Activated naive CD4-positive, alpha-beta T cell treated with anti-CD3 and anti-CD28 coated beads, Interleukin-2, amount 50 U/mL, for 24 hours (primary cell): ENCODE results near the gene METTL1.
"Not testable (repeated sequence)": the region's sequence is repeated elsewhere in the genome, so short reads cannot be mapped to it uniquely, and the experiment has no call there.

ENCODE experiments used
- H3K27ac Mint-ChIP-seq: one replicate; pipeline ENCODE4 v1.8.0; 2021; ENCODE audit warnings: mild to moderate bottlenecking, mixed read lengths
- H3K27me3 Mint-ChIP-seq: one replicate; pipeline ENCODE4 v1.8.0; 2021; ENCODE audit warnings: mixed read lengths
- H3K36me3 Mint-ChIP-seq: one replicate; pipeline ENCODE4 v1.8.0; 2021; ENCODE audit warnings: mixed read lengths
- H3K4me1 Mint-ChIP-seq: one replicate; pipeline ENCODE4 v1.8.0; 2021; ENCODE audit warnings: mixed read lengths
- H3K4me3 Mint-ChIP-seq: one replicate; pipeline ENCODE4 v1.8.0; 2021; ENCODE audit warnings: mild to moderate bottlenecking, mixed read lengths
- H3K9me3 Mint-ChIP-seq: one replicate; pipeline ENCODE4 v1.8.0; 2021; ENCODE audit warnings: mixed read lengths

METTL1 gene

DNA sequence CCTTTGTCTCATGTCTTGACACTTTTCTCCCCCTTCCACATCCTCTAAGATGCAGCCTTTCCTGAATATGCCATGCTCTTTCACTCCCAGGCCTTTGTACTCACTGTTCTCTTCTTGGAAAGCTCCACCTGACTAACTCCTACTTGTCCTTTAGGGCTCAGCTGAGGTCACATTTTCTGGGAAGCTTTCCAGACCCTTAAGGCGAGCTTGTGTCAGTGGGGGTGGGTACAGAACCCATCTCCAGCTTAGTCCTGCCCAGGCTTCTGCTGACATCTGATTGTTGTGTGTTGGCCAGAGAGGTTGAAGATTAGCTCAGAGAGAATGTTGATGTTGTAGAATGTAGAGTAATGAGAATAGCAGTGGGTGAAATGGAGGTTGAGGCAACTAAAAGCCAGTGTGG, 7.8 kb upstream of the METTL1 start:
- peaks cover 45% of the 10 kb centered on the region for H3K4me1 Mint-ChIP-seq
- H3K4me3 Mint-ChIP-seq = no peak overlapping the region
- peaks cover 9% of the 10 kb centered on the region for H3K36me3 Mint-ChIP-seq
- no peaks in the 10 kb centered on the region for H3K9me3 Mint-ChIP-seq
- H3K27me3 Mint-ChIP-seq = no peaks in the 10 kb centered on the region
- H3K27ac Mint-ChIP-seq = peak overlapping the region; percentile 92

DNA sequence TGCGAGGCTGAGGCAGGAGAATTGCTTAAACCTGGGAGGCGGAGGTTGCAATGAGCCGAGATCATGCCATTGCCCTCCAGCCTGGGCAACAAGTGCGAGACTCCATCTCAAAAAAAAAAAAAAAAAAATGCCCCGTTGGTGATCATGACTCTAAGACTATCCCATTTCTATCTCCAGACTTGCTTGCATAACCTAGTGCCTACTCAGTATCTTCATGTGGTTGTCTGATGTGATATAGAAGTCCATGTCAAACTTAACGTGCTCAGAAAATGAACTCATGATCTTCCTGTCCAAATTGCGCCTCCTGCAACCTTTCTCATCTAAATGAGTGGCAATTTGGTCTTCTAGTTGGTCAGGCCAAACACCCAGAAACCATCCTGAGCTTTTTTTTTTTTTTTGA, 6.0 kb upstream of the METTL1 start:
- Mint-ChIP-seq H3K4me1 (peaks cover 42% of the 10 kb centered on the region), H3K27me3 (no peaks in the 10 kb centered on the region), H3K4me3 (no peak overlapping the region), H3K36me3 (peaks cover 4% of the 10 kb centered on the region), H3K27ac (no peak overlapping the region), H3K9me3 (no peaks in the 10 kb centered on the region)

DNA sequence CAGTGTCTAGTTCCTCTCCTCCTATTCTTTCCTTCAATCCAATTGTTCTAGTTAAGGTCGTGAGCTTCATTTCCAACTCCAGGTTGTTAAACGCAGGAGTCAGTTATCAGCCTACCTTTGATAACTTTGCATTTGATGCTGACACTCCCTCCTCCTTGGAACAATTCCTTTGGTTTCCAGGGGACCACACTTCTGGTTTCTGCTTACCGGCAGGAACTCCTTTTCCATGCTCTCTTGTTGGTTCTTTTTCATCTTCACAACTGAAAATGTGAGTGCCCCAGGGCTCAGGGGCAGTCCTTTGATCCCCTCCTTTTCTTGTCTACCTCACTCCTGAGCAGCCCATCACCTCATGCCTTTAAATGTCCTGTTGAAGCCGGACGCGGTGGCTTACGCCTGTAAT, 5.5 kb upstream of the METTL1 start:
- Mint-ChIP-seq H3K27me3 (no peaks in the 10 kb centered on the region), H3K27ac (no peak overlapping the region), H3K4me1 (peaks cover 39% of the 10 kb centered on the region), H3K9me3 (no peaks in the 10 kb centered on the region), H3K36me3 (peaks cover 2% of the 10 kb centered on the region), H3K4me3 (no peak overlapping the region)

GRCh38 chr12:57776247-57776587, 4.3 kb upstream of the METTL1 start:
- H3K27ac Mint-ChIP-seq = no peak overlapping the region
- H3K4me1 Mint-ChIP-seq = peaks cover 35% of the 10 kb centered on the region
- H3K36me3 Mint-ChIP-seq = peaks cover 6% of the 10 kb centered on the region
- H3K4me3 Mint-ChIP-seq = no peak overlapping the region
- no peaks in the 10 kb centered on the region for H3K9me3 Mint-ChIP-seq
- H3K27me3 Mint-ChIP-seq = no peaks in the 10 kb centered on the region

DNA sequence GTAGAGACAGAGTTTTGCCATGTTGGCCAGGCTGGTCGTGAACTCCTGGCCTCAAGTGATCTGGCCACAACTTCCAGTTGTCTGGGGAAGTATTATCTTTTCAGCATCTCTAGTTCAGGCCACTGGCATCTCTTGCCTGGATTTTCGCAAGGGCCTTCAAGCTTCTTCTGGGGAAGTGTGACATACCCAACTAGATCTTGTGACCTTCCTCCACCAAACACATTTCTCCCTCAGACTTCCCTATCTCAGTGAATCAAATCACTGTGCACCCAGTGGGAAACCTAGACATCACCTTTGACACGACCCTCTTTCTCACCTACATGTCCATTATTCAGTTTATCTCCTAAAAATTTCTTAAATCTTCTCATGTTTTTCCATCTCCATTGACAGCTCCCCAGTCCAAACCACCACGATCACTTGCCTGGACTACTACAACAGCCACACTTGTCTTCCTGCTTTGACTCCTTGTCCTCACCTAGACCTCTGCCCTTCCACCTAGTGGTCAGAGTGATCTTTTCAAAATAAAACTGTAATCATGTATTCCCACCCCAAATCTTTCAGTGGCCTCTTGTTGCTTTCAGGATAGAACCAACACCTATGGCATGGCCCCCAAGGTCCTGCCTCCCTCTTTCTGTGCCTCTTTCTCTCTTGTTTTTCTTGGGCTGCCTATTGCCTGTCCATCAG, 3.8 kb upstream of the METTL1 start:
- Mint-ChIP-seq H3K27ac (no peak overlapping the region), H3K9me3 (no peaks in the 10 kb centered on the region), H3K36me3 (peaks cover 6% of the 10 kb centered on the region), H3K27me3 (no peaks in the 10 kb centered on the region), H3K4me3 (no peak overlapping the region), H3K4me1 (peaks cover 34% of the 10 kb centered on the region)

DNA sequence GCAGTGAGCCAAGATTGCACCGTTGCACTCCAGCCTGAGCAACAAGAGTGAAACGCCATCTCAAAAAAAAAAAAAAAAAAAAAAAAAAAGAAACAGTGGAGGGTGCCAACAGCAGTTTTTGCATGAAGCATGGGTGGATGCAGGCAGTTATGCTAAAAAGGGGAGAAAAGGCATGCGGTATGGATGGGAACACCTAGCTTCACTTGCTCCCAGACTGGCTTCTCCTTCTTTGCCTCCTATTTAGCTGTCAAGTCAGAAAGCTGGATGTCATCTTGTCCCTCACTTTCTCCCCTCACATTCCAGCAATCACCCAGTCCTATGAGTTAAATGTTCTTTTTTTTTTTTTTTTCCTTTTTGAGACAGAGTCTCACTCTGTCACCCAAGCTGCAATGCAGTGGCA, 3.1 kb upstream of the METTL1 start:
- H3K4me3 Mint-ChIP-seq = no peak overlapping the region
- H3K9me3 Mint-ChIP-seq = no peaks in the 10 kb centered on the region
- no peak overlapping the region for H3K27ac Mint-ChIP-seq
- H3K27me3 Mint-ChIP-seq = no peaks in the 10 kb centered on the region
- H3K36me3 Mint-ChIP-seq = peaks cover 8% of the 10 kb centered on the region
- peaks cover 34% of the 10 kb centered on the region for H3K4me1 Mint-ChIP-seq

DNA sequence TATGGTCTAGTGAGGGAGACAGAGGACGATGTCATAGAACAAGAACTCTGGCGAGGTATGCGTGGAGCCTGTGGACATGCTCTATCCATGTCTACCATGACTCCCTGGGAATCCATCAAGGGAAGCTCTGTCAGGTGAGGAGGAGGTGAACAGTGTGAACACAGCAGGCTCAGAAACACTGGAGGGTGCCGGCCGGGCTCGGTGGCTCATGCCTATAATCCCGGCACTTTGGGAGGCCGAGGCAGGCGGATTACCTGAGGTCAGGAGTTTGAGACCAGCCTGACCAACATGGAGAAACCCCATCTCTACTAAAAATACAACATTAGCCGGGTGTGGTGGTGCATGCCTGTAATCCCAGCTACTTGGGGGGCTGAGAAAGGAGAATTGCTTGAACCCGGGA, 2.7 kb upstream of the METTL1 start:
- H3K27ac Mint-ChIP-seq, H3K27me3 Mint-ChIP-seq, H3K4me3 Mint-ChIP-seq, H3K9me3 Mint-ChIP-seq: not testable (repeated sequence)
- Mint-ChIP-seq H3K36me3 (peaks cover 10% of the 10 kb centered on the region), H3K4me1 (peaks cover 34% of the 10 kb centered on the region)

- H3K9me3 Mint-ChIP-seq = no peaks in the 10 kb centered on the region
- peak within 1 kb of the TSS; percentile 99 for H3K27ac Mint-ChIP-seq
- H3K27me3 Mint-ChIP-seq = no peaks in the 10 kb centered on the region
- H3K4me3 Mint-ChIP-seq = peak within 1 kb of the TSS; percentile 99
- H3K36me3 Mint-ChIP-seq = peaks cover 14% of the 10 kb centered on the region
- H3K4me1 Mint-ChIP-seq = peaks cover 31% of the 10 kb centered on the region
Measured at GRCh38 chr12:57772429-57773322, 771 bp upstream of the METTL1 start, which contains the start of gene EEF1AKMT3. TSS of gene EEF1AKMT3 (plus strand) at chr12:57772614. CDS start at chr12:57772725, 111 bp downstream.

DNA sequence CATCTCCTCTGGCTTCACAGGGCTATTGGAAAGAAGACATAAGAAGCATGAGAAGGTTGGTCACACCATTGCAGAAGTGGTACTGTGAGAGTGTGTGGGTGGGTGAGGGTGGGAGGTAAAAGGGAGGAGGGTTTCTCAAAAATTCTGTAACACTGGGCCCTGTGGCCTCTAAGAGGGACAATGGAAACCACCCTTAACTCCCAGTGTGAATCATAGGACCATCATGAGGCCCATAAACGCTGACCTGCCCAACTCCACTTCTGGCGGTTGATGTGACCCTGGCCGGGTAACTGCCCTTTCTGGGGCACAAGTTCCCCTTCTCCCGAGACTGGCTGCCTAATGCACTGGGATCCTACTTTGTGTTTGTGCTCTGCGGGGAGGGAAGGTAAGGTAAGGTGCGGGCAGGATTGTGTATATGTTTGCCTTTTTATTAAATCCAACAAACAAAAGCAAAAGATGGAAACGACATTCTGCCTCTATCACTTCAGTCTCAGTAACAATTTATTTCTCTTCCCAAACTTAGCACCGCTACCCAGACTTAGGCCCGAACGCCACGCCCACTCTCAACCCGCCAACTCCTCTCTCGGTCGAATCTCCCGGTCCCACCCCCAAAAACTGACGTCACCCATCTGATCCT, 551 bp downstream of the METTL1 start:
- Mint-ChIP-seq H3K36me3 (peaks cover 14% of the 10 kb centered on the region), H3K4me3 (peak overlapping the region; percentile 99), H3K27me3 (peaks cover 4% of the 10 kb centered on the region), H3K4me1 (peaks cover 37% of the 10 kb centered on the region), H3K27ac (peak overlapping the region; percentile 99), H3K9me3 (no peaks in the 10 kb centered on the region)

DNA sequence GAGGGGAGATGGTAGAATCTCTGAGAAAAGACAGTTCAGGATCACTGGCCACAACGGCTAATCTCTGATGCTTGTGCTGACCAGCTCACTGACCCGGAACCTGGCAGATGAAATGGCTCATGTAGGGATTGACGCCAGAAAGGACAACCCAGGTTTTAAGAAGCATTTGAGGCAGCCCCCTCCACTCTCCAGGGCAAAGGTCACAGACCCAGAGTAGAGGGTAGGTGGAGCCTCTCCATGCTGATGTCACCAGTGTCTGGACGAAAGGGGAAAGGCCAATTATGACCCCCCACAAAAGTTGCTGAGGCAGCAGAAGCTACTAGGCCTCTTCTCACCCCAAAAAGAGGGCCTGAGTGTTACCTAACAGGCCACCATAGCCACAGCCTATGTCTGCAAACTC, 1.2 kb downstream of the METTL1 start:
- H3K27ac Mint-ChIP-seq = no peak overlapping the region
- peak overlapping the region; percentile 99 for H3K4me3 Mint-ChIP-seq

DNA sequence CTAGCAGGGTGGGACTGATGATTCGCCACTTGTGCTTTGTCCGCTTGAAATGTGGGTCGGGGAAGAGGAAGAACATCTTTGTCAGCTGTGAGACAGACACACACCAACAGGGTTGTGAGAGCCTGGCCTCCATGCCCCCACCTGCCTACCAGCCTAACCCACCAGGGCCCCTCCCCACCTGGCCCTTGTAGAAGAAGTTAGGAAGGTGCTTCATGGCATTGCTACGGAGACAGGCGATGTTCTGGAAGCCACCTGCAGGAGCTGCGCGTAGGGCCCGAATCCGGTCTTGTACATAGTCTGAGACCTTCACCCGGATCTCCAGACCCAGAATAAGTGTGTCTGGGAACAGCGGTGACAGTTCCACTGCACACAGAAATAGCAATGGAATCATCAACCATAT, 2.3 kb downstream of the METTL1 start:
- Mint-ChIP-seq H3K9me3 (no peaks in the 10 kb centered on the region), H3K27me3 (peaks cover 7% of the 10 kb centered on the region), H3K36me3 (peaks cover 12% of the 10 kb centered on the region), H3K27ac (no peak overlapping the region), H3K4me1 (peaks cover 46% of the 10 kb centered on the region), H3K4me3 (peak overlapping the region; percentile 32)

More for the DNA sequence above, 1.2 kb downstream of the METTL1 start:
- H3K9me3 Mint-ChIP-seq = no peaks in the 10 kb centered on the region
- peaks cover 5% of the 10 kb centered on the region for H3K27me3 Mint-ChIP-seq
- H3K4me1 Mint-ChIP-seq = peaks cover 40% of the 10 kb centered on the region
- H3K36me3 Mint-ChIP-seq = peaks cover 13% of the 10 kb centered on the region

GRCh38 chr12:57767876-57768275, 4.0 kb downstream of the METTL1 start:
- peaks cover 12% of the 10 kb centered on the region for H3K27me3 Mint-ChIP-seq
- H3K9me3 Mint-ChIP-seq = no peaks in the 10 kb centered on the region
- H3K4me1 Mint-ChIP-seq = peaks cover 52% of the 10 kb centered on the region
- H3K4me3 Mint-ChIP-seq = no peak overlapping the region
- H3K36me3 Mint-ChIP-seq = peaks cover 19% of the 10 kb centered on the region
- H3K27ac Mint-ChIP-seq = no peak overlapping the region

DNA sequence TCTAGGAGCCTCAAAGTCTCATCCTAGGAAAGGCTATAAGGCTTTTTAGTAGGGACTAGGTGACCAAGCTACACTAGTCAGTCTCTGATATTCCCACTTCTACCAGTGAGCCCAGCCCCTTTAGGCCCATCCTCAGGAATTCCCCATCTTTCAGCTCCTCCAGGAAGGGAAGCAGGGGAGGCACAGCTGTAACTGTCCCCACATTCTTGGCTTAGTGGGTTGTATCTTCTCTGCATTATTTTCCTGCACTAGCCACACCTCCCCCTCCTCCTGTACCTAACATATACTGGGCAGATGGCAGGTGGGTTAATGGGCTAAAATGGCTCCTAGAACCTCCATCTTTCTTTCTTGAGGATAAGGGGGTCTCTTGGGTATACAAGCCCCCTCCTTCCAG, 4.6 kb downstream of the METTL1 start:
- no peak overlapping the region for H3K27ac Mint-ChIP-seq
- H3K27me3 Mint-ChIP-seq = peaks cover 12% of the 10 kb centered on the region
- H3K4me1 Mint-ChIP-seq = peaks cover 50% of the 10 kb centered on the region
- H3K36me3 Mint-ChIP-seq = peaks cover 19% of the 10 kb centered on the region
- H3K9me3 Mint-ChIP-seq = no peaks in the 10 kb centered on the region
- H3K4me3 Mint-ChIP-seq = peak overlapping the region; percentile 87

GRCh38 chr12:57766464-57767304, 5.2 kb downstream of the METTL1 start, which contains the start of gene CYP27B1:
TSS of gene CYP27B1 (minus strand) at chr12:57767078. CDS start at chr12:57767041, 37 bp downstream.
- H3K27me3 Mint-ChIP-seq = peaks cover 12% of the 10 kb centered on the region
- H3K27ac Mint-ChIP-seq = no peak within 1 kb of the TSS
- peak within 1 kb of the TSS; percentile 87 for H3K4me3 Mint-ChIP-seq
- no peaks in the 10 kb centered on the region for H3K9me3 Mint-ChIP-seq
- peaks cover 48% of the 10 kb centered on the region for H3K4me1 Mint-ChIP-seq
- H3K36me3 Mint-ChIP-seq = peaks cover 18% of the 10 kb centered on the region
